GM21367 (cell line): ENCODE results near the gene DKC1.

Experiments
- ATAC-seq: cut with Tn5 transposase; IDR thresholded peaks from one replicate; pipeline ENCODE4 v1.9.1; 2021; ENCODE audit not compliant: unreplicated experiment

The DKC1 gene

DNA sequence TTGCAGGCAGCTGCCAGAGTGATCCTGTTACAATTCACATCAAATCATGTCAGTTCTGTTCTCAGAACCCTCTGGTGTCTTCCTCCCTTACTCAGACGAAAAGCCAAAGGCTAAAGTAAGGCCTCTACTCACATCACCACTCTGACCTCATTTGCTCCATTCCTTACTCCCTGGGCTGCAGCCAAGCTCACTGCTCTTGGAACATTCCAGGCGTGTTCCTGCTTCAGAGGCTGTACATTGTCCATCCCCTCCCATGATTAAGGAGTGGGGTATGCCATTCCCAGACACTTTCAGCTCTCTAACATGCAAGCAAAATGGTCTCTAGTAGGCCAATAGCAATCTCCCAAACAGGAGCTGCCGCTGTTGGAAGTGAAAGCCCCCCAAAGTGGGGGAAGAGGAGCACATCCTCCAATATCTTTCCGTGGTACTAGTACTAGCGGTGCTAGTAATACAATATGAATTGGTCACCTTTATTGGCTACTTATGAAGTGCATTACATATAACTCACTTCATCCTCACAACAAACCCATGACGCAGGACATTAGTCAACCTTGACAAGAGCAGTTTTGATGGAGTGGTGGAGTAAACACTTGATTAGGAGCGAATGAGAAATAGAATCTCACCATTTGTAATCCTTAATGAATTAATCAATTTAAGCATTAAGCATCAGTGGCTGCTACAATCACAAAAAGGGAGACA is 26.8 kb upstream of the DKC1 start:
- ATAC-seq, result no peak

DNA sequence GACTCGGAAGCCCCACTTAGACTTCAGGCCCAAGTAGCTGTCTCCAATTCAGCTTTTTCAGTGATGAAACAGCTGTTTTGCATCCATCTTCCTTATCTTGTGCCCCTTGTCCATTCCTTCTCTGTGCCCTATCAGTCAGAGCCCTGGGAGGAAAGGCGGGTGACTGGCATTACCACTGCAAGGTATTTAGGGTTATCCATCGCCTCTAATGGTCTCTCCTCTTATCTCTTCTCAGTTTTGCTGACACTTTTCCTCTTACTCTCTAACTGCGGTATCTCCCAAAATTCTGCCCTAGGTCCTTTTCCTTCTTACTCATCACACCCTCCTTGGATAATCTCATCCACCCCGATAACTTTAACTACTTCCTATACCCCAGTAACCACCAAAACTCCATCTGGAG is 25.5 kb upstream of the DKC1 start:
- no peak for ATAC-seq

DNA sequence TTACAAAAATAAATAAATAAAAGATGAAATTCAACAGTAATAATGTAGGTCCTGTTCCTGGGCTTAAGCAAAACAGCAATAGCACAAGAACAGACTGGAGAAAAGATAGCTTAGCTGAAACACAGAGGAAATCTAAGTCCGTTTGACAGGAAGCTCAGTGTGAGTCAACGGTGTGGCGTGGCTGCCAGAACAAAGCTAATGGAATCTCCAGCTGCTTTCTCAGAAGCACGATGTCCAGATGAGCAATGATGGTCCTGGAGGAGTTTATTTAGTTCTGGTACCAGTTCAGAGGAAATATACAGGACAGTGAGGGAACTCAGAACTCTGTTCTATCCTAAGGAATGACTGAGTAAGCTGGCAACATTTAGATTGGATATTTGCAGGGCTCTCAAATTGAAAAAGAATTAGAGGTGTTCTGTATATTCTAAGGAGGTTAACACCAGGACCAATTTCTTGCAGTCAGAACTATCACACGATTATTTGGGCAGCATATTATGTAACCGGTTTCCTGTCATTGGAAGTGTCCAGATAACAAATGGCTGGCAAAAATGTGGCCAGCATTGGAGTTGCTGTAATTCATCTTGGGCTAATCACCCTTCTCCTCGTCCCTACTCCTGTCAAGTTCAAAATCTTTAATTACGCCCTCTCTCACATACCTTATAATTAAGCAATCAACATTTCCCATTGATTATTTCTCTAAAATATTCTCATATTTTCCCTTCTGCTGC is 24.5 kb upstream of the DKC1 start:
- ATAC-seq, result no peak

DNA sequence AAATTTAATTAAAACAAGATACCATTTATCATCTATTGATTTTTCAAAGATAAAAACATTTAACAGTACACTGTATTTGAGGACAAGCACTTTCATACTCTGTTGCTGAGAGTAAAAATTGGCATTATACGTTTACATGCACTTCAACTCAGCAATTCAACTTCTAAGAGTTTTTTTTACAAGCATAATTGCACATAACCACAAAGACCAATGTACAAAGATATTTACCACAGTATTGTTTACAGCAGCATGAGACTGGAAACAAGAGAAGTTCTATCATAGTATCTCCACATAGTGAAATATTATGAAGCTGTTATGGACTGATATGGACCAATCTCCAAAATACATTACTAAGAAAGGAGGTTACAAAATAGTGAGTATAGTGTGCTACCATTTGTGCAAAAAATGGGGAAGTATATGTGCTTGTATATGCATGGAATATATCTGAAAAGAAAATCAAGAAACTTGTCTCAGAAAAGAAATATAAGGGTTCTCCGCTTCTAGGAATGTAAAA is 22.7 kb upstream of the DKC1 start:
- ATAC-seq, result no peak

DNA sequence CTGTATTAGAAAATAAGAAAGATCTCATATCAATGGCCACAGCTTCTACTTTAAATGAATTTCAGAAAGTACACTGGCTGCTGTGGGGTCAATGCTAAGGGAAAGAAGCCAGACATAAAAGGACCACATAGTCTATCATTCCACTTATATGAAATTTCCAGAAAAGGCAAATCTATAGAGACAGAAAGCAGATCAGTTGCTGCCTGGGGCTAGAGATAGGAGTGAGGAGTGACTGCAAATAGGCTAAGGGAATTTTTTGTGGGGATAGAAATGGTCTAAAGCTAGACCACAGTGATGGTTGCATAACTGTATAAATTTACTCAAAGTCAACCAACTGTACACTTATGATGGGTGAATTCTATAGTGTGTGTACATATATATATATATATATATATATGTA is 20.1 kb upstream of the DKC1 start:
- ATAC-seq, result no peak

DNA sequence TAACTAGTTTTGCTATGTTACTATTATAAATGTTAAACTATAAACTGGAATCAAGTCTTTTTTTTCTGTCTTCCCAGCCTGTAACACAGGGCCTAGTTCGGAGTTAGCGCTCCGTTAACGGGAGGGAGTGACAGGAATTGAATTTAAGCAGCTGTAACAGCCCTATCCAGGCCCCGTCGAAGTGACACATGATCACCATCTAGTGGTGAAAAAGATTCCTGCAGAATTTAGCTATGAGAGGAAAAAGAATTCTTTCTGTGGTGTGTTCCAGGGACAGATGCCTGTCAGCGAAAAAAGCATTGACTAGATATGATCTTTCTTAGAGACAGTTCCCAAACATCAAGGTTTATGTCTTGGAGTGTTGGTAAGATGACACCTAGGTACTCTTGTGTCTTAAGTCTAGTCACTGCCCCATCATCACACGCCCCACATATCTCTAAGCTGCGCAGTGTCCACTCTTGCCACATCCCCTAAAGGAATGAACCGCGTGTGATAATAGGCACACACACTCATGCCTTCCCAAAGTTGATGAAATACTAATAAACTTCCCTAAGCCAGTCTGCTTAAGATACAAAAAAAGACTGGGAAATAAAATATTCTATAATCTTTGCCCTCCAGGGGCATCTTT is 13.8 kb upstream of the DKC1 start:
- ATAC-seq, result no peak

DNA sequence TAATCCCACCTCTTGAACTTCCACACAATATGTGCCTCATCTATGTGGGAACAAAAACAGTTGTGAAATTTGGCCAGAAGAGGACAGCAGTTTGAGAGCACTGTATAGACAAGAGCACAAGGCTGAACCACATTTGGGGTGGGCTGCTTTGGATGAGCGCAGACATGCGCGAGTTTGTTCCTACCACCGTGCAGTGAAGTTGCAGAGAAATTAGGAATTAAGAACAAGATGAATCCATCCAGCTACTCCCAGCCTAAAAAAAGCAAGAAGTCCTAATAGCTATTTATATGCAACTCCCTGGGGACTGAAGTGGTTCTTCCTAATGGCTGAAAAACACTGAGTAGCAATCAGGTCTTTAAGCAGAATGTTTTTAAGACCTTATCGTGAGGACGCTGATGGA is 12.8 kb upstream of the DKC1 start:
- ATAC-seq, result no peak

DNA sequence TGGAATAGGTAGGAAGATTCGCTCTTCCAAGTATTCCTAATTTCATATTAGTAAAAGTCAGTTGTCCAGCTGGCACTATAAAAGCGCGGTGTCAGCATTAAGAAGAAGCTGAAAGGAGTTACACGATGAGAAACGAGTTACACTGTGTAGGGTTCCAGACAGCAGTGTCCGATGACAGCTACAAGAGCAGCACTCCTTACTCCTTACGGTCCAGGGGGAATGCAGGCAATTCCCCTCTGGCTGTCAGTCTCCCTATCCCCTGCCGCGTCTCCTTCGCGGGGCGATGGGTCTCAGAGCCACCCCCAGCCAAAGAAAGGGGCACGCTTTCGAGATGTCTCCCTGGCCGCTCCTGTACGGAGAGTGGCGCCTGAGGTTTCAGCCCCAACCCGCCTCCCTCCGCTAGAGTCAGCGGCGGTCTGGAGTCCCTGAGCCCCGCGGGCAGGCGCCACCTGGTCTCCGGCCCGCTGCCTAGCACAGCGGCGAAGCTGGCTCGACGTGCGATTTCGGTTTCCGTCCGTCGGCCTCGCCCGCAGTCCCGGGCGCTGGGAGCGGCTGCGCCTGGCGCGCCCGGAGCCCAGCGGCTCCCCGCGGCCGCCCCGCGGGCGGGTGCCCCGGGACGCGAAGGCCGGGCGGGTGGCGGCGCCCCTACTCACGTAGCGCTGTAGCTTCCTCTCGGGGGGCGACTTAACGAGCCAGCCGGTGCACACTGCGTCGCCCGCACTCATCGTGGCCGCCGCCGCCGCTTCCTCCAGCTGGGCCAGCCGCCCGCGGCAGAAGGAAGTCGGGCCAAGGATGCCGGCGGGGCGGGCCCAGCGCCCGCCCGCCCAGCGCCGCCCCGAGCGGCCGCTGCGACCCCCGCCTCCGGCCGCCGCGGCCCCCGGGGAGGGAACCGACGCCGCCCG is 12.1 kb upstream of the DKC1 start, which contains the start of gene GAB3:
TSS of gene GAB3 (minus strand) at position 777 of the 902 bp plus-strand sequence. CDS start at position 725, 52 bp downstream.
- ATAC-seq, result peak; percentile 56

DNA sequence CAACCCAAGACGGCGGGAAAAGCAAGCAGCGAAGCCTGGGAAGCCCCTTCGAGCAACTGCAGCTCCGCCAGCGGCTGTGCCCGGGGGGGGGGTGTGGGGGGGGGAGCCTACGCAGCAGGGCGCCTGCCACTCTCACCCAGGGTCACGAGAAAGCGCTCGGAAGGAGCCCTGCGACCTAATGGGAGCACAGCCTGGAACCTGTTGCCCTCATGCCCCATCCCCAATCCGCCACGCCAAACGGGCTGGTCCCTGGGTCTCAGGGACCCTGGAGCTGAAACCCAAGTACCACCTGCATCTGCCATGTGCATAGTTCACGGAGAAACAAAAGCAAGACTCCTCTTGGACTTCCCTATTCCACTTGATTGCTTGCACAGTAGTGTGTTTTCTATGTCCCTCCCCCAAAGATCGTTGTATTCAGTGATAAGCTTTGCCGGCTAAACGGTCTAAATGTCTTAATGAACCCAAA is 11.4 kb upstream of the DKC1 start:
- ATAC-seq, result no peak

DNA sequence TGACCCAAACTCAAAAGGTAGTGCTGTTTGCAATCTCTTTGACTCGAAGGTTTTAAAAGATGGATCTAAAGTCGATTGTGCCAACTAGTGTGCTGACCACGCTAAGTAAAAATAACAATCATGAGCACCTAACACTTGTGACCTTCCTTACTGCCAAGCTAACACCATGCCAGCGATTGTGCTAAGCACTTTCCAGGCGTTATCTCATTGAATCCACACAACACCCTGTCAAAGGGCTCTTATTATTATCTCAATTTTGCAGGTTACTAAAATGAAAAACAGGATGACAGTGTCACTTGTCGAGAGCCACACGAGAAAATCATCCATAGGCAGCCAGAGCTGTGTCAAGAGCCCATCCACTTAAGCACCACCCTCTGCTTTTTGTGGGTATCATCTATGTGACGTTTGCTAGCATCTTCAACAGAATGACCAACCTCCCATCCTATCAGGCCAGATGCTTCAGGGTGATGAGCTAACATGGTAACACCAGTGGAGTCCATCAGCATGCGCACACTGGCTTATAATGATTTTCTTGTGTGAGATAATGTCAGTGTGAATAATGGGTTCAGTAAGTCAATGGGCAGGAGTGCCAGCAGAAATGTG is 10.9 kb upstream of the DKC1 start:
- ATAC-seq, result no peak

DNA sequence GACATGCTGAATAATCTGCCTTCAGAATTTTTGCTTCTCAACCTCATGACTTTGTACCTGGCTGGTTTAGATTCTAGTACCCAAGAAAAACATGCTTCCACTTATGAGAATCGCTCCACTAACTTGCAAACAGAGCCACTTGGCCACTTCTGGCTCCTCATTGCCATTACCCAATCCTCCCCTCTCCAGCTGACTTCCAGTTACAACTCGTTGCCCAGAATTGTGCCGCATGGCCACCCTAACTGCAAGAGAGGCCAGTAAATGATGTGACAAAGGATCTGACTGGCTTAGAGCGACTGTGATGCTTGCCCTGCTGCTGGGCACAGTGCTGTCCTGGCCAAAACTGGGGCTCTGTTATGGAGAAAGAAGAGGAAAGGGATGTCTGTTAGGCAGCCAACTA is 4.0 kb upstream of the DKC1 start:
- ATAC-seq, result no peak

DNA sequence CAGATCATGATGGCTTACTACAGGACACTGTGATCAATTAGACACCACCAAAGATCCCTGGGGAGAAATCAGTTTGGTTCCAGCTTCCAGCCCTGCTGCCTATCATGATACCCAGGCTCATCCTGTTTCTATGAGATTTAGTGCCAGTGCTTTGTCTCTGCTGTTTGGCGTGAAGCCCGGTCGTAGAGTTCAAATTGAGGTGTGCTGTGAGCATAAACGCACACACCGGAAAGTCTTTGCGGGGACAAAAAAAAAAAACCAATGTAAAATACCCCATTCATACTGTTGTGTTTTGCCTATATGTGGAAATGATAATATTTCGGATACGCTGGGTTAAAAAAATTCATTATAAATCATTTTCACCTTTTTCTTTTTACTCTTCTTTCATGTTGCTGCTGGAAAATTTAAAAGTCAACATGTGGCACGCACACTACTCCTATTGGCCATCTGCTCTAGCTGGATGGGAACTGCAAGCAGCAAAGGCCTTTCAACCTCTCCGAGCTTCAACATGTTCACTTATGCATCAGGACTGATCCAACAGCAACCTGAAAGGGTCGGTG is 607 bp upstream of the DKC1 start:
- ATAC-seq, result no peak

DNA sequence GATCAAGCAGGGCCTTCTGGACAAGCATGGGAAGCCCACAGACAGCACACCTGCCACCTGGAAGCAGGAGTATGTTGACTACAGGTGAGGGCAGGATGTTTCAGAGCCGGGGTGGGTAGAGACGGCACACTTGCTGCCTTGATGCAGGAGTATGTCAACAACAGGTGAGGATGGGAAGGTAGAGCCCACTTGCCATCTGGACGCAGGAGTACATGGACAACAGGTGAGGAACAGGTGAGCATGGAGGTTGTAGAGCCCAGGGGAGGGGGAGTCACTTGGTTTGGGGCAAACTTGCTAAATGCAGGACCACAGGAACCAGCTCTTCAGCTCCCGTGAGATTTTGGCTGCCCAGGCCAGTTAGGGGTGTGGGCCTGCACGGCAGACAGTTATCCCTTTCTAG is 12.0 kb downstream of the DKC1 start:
- ATAC-seq, result no peak

DNA sequence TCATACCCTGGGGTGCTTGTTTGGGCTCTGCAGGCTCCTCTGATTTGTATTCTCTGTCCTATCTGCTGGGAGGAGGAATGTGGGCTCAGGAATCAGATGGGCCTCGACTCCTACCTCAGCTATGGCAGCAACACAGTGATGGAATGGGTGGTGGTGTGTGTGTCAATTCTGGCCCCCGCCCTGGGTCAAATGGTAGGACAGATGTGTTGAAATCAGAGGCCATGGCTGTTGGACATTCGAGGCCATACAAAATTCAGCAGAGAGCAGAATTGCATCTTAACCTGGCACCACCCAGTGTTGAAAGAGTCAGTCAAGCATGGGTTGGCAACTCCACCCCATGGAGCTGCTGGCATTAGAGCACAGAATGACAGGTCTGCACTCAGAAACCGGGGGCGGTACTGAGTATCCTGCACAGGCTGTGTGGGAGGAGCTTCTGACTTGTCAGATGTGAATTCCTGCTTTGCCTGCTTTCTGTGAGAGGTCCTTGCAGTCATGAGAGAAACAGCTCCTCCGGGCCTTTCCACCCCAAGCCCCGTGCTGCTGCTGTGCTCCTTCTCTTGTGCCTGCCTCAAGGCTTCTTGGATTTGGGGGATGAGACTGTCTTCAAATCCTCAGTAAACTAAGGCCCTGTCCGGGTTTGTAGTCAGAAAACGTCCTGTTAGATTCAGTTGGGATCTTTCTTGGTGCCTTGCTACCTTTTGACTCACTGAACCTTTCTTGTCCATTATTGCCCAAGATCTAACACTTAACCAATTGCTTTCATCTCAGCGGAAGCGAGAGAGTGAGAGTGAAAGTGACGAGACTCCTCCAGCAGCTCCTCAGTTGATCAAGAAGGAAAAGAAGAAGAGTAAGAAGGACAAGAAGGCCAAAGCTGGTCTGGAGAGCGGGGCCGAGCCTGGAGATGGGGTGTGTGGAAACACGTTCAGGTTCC is 13.0 kb downstream of the DKC1 start:
- ATAC-seq, result no peak

DNA sequence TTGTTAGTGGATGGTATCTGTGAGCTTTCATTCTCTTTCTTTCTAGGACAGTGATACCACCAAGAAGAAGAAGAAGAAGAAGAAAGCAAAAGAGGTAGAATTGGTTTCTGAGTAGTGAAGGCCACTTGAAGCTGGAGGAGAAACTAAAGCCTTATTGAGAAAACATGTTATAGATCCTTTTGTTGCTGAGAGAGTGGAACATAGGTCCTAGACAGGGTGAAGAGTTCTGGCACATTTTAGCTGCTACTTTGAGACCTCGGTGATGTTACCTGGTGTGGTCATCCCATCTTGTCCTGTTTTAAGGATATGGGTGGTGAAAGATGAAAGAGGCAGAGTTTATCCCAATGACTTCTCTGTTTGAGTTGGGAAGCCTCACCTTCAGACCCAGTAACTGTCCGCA is 14.1 kb downstream of the DKC1 start:
- no peak for ATAC-seq

DNA sequence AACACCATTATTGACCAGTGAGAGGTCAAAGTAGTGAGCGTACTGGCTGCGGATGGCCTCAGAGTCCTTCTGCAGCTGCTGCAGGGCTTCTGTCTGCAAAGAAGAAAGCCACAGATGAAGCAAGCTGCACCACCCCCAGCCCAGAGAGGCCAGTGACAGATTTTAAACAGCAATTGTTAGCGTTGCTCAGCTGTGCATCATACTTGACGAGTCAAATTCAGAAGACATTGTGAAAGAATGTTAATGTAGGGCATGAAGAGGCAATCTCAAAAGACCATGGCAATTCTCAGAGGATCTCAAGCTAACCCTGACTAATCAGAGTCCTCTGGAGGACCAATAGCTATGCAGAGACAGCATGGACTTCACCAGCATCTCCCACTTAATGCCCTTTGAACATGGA is 16.6 kb downstream of the DKC1 start:
- no peak for ATAC-seq

DNA sequence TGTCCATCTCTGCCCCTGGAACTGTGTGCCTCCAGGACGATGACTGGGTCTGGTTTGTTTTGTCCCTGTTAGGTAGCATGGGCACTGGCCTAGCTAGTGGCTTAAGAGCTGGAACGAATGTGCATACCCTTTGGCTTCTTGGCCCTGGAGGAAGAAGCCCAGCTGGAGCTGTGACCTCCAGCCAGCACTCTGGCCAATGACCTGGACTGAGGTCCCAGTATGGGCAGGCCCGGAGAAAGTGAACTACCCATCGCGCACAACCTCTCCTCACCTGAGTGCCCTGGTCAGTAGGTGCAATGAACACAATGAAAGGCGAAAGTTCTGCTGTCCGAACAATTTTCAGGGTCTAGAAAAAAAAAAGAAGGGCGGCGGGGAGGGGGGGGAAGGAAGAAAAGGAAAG is 18.3 kb downstream of the DKC1 start:
- ATAC-seq, result no peak

DNA sequence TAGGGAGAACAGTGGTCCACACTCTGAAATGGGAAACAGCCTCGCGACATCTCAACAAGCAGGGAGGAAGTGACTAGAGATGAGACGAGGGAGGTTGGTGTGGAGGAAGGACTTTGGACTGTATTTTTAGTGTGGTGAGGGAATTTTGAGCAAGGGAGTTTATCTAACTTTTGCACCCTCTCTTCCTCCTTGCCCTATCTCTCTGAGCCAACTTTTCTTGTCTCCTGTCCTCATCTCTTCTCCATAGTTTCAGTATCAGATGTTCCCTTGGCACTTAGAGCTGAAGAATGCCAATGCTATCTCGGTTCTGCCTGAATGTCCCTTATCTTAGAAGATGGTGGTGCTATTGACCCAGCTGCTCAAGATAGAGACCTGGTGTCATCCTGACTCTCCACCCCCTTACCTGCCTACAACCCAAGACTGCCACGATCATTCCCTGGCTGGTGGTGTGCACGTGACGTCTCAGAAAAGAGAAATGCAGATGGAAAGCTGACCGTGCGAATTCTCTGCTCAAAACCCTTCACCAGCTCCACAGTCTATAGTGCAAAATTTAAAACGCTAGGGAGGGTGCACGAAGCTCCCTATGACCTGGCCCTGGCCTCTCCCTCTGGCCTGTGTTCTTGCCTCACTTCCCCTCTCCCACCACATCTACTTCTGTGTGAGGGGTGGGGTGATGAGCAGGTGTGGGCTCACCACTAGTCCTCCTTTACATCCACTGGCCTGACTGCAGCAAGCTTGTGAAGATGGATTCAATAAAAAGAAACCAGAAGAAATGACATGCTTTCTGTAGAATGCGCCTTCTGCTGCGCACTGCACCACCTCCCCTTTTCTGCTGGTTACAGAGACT is 21.7 kb downstream of the DKC1 start:
- ATAC-seq, result no peak
